Measurements from ENCODE around the gene ASPRV1. TPM values are rescaled to one million over a fixed set of nuclear protein-coding genes. Genes with fewer than 3 reads are reported as not detected.

Gene ASPRV1
- total RNA-seq, 3 donors from 2014 or later (not counting 1 experiment from before 2014, with no cell fraction given), result 1.4 to 2.7 (median 1.9) TPM

DNA sequence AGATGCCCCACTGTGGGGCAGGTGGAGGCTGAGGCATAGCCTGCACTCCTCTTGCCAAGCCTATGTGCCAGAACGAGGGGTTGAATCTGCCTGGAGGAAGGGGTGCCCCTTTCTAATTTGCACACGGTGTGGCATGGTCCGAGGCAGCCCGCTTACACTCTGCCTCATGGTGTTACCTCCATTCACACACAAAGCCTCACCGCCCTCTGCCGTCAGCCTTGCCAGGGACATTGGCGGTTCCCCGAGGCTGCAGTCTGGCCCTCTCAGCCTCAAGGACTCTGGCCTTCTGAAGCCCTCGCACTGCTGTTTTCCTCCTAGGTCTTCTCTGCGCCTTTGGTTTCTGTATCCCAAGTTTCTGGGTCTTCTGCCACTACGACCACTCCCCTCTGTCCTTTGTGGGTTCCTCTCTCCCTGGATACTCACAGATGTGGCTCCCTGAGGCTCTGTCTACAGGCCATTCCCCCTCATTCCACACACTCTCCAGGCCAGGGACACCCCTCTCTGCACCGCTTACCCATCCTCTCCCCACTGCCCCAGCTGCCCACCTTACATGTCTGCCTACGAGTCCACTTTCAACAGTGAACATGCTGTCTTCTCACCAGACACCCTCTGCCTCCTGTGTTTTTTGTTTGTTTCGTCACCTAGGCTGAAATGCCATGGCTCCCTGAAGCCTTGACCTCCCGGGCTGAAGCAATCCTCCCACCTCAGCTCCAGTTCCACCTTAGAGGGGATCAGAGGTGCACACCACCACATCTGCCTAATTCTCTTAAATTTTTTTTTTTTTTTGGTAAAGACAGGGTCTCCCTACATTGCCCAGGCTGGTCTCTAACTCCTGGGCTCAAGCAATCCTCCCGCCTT is 7.9 kb upstream of the ASPRV1 start:
- WGBS (ENCODE audit: insufficient coverage), result 95% methylated on average over 16 of the region's 16 CpGs
- H3K27me3 Mint-ChIP-seq (ENCODE audit: low read depth in 2 of 2), result no peaks in the 10 kb centered on the region
- no peak overlapping the region for H3K4me3 Mint-ChIP-seq
- ATAC-seq (no peak), DNase-seq (no peak)
- intact Hi-C loops (cut with micrococcal nuclease), result no loop called here
- Histone ChIP-seq H3K4me3 (ENCODE audit: low read length) (no peak overlapping the region), H3K9me3 (ENCODE audit: control insufficient read depth, insufficient read depth, low read length) (no peaks in the 10 kb centered on the region), H3K27me3 (ENCODE audit: control insufficient read depth, insufficient read depth, low read length) (no peaks in the 10 kb centered on the region), H3K4me1 (ENCODE audit: control insufficient read depth, insufficient read depth, low read length) (peaks cover 4% of the 10 kb centered on the region), H3K27ac (ENCODE audit: low read length) (no peak overlapping the region), H3K36me3 (ENCODE audit: control insufficient read depth, insufficient read depth, low read length) (no peaks in the 10 kb centered on the region)
- peaks cover 0 to 15% of the 10 kb centered on the region in 2 donors for H3K4me1 Mint-ChIP-seq
- H3K9me3 Mint-ChIP-seq, result no peaks in the 10 kb centered on the region
- H3K27ac Mint-ChIP-seq, result no peak overlapping the region
- TF ChIP-seq, protein P1, sequence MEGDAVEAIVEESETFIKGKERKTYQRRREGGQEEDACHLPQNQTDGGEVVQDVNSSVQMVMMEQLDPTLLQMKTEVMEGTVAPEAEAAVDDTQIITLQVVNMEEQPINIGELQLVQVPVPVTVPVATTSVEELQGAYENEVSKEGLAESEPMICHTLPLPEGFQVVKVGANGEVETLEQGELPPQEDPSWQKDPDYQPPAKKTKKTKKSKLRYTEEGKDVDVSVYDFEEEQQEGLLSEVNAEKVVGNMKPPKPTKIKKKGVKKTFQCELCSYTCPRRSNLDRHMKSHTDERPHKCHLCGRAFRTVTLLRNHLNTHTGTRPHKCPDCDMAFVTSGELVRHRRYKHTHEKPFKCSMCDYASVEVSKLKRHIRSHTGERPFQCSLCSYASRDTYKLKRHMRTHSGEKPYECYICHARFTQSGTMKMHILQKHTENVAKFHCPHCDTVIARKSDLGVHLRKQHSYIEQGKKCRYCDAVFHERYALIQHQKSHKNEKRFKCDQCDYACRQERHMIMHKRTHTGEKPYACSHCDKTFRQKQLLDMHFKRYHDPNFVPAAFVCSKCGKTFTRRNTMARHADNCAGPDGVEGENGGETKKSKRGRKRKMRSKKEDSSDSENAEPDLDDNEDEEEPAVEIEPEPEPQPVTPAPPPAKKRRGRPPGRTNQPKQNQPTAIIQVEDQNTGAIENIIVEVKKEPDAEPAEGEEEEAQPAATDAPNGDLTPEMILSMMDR (IDR thresholded peaks at IDR 0.05), result no peak
- no peaks in the 10 kb centered on the region for H3K36me3 Mint-ChIP-seq

DNA sequence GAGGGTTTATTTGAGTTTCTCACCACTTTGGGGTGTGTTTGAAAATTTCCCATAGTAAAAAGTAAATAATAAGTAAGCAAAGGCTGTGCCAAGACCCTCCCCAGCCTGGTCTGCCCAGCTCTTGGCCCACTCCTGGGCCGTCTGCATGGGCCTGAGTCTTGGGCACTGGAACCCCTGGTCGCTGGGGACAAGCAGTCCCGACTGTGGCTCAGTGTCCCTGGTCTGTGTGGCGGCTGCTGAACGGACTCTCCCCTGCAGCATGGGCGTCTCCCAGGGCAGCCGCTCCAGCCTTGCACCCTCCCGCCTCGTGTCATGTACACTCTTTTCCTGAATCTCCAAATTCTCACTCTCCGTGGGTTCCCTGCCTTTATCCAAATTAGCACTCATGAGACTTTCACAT is 7.2 kb upstream of the ASPRV1 start:
- Histone ChIP-seq H3K4me3 (ENCODE audit: low read length) (no peak overlapping the region), H3K4me1 (ENCODE audit: control insufficient read depth, insufficient read depth, low read length) (peaks cover 4% of the 10 kb centered on the region), H3K36me3 (ENCODE audit: control insufficient read depth, insufficient read depth, low read length) (no peaks in the 10 kb centered on the region), H3K27ac (ENCODE audit: low read length) (no peak overlapping the region), H3K9me3 (ENCODE audit: control insufficient read depth, insufficient read depth, low read length) (no peaks in the 10 kb centered on the region), H3K27me3 (ENCODE audit: control insufficient read depth, insufficient read depth, low read length) (no peaks in the 10 kb centered on the region)
- Mint-ChIP-seq H3K27me3 (ENCODE audit: low read depth in 2 of 2) (no peaks in the 10 kb centered on the region), H3K4me1 (peaks cover 0 to 13% of the 10 kb centered on the region in 2 donors), H3K27ac (no peak overlapping the region), H3K36me3 (no peaks in the 10 kb centered on the region), H3K9me3 (no peaks in the 10 kb centered on the region), H3K4me3 (no peak overlapping the region)
- WGBS (ENCODE audit: insufficient coverage), result 93% methylated on average over 10 of the region's 10 CpGs
- DNase-seq, result no peak
- TF ChIP-seq, protein P1 (IDR thresholded peaks at IDR 0.05), result no peak
- intact Hi-C loops (cut with micrococcal nuclease), result no loop called here
- ATAC-seq, result no peak

DNA sequence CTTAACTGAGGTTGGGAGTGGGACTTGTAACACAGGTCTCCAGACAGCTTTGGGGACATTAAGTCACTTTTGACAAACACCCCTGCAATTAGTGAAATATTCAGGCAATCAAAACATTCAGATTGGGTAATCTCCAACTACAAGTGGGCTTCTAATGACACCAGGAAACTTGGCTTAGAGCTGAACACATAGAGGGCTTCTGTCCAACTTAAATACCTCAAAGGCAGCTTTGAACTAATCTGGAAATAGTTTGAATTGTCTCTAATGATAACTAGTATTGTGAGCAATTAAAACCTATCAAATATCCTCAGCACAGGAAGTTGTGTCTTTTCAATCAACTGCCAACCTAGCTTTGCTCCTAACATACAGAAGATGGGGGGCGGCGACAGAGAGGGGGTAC is 5.1 kb upstream of the ASPRV1 start:
- no peaks in the 10 kb centered on the region for H3K9me3 Mint-ChIP-seq
- H3K4me1 ChIP-seq (ENCODE audit: control insufficient read depth, insufficient read depth, low read length), result no peaks in the 10 kb centered on the region
- H3K4me3 Mint-ChIP-seq, result no peak overlapping the region
- no peaks in the 10 kb centered on the region for H3K27me3 ChIP-seq (ENCODE audit: control insufficient read depth, insufficient read depth, low read length)
- no peak overlapping the region for H3K27ac ChIP-seq (ENCODE audit: low read length)
- H3K4me1 Mint-ChIP-seq, result peaks cover 0 to 6% of the 10 kb centered on the region in 2 donors
- WGBS (ENCODE audit: insufficient coverage), result 80% methylated on average over 1 of the region's 2 CpGs
- no peaks in the 10 kb centered on the region for H3K9me3 ChIP-seq (ENCODE audit: control insufficient read depth, insufficient read depth, low read length)
- intact Hi-C loops (cut with micrococcal nuclease), result no loop called here
- no peaks in the 10 kb centered on the region for H3K36me3 ChIP-seq (ENCODE audit: control insufficient read depth, insufficient read depth, low read length)
- H3K4me3 ChIP-seq (ENCODE audit: low read length), result no peak overlapping the region
- H3K36me3 Mint-ChIP-seq, result no peaks in the 10 kb centered on the region
- H3K27me3 Mint-ChIP-seq (ENCODE audit: low read depth in 2 of 2), result no peaks in the 10 kb centered on the region
- TF ChIP-seq, protein P1 (IDR thresholded peaks at IDR 0.05), result no peak
- no peak overlapping the region for H3K27ac Mint-ChIP-seq
- ATAC-seq (no peak), DNase-seq (no peak)

All from natural killer cell (primary cell).